GM19438 (cell line): ENCODE measurements around the gene ST7.
"Not testable (repeated sequence)": the region's sequence is repeated elsewhere in the genome, so short reads cannot be mapped to it uniquely, and the experiment has no call there.

Experiments used
- ATAC-seq: cut with Tn5 transposase; IDR thresholded peaks from one replicate; pipeline ENCODE4 v1.9.1; 2021; ENCODE audit warnings: low read depth; ENCODE audit not compliant: unreplicated experiment

The ST7 gene

GRCh38 chr7:117023325-117023854 is 70.1 kb downstream of the ST7 start:
- ATAC-seq = peak; percentile 59

DNA sequence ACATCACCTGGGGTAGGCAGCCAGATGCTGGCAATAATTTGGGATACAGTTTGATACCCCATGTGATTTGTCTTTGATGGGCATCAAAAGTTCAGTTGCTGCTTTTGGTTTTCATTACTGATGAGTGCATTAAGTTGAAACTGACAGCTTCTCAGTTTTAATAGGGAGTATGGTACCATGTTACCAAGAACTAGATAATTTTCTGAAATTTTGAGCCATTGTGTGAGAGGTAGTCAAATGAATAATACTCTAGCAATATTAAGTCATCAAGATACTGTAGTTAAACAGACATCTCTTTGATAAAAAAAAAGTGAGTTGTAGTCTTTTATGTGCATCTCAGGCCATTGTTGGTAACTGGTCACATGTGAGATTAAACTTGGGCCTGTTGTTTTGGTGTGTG is 71.5 kb downstream of the ST7 start:
- ATAC-seq = no peak

DNA sequence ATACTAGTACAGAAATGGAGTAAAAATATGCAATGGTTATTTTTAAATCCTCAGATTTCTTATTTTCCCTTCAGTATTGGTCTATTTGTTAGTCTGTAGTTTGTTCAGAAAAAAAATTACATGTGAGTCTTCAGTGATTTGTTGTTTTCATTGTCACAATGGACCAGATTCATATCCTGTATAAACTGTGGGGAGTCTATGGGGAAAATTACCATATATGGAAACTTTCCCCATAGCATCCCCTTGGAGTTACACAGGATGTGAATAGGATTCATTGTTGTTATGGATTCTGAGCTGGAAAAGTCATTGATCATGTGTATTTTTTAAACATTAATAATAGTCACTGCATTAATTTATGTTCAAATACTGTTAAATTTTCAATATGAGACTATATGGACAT is 72.6 kb downstream of the ST7 start:
- ATAC-seq = no peak

DNA sequence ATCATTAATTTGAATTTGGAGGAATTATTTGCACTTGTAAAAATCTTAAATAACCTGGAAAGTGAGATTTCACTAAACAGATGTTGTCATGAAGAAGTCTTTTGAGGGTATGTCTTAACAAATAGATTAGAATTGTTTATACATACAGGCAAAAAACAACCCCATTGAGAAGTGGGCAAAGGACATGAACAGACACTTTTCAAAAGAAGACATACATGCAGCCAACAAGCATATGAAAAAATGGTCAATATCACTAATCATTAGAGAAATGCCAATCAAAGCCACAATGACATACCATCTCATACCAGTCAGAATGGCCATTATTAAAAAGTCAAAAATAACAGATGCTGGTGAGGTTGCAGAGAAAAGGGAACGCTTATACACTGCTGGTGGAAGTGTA is 77.0 kb downstream of the ST7 start:
- ATAC-seq = not testable (repeated sequence)

DNA sequence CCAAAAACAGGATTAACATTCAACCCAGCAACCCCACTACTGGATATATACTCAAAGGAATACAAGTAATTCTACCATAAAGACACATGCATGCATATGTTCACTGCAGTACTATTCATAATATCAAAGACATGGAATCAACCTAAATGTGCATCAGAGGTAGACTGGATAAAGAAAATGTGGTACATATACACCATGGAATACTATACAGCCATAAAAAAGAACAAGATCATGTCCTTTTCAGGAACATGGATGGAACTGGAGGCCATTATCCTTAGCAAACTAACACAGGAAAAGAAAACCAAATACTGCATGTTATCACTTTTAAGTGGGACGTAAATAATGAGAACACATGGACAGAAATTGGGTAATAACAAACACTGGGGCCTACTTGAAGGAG is 77.5 kb downstream of the ST7 start:
- not testable (repeated sequence) for ATAC-seq

- ATAC-seq = no peak
Measured at GRCh38 chr7:117032810-117033209, 79.5 kb downstream of the ST7 start.

DNA sequence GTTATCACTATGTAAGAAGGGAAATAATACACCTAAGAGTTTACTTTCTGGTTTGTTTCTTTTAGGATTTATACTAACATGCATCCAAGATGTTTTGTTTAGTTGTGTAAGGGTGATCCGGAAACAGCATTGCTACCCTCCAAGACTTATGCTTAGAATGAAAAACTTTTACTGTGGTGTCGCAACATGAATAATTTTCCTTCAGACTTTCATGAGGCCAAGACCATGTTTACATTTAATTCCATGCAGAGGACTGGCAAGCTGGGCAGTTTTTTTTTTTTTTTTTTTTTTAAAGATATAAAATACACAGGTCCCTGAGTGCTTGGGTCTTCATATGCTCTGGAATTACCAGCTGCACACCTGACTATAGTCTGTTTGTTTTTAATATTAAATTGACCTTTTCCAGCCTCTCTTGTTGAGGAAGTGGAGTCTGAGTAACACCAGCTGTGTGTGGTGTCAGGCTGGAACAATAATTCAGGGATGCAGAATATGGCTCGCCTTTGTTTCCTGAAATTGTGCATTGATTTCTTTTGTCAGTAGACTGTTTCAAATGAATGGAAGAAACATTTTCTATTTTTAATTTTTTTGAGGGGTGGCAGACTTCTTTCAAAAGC is 81.7 kb downstream of the ST7 start:
- no peak for ATAC-seq

DNA sequence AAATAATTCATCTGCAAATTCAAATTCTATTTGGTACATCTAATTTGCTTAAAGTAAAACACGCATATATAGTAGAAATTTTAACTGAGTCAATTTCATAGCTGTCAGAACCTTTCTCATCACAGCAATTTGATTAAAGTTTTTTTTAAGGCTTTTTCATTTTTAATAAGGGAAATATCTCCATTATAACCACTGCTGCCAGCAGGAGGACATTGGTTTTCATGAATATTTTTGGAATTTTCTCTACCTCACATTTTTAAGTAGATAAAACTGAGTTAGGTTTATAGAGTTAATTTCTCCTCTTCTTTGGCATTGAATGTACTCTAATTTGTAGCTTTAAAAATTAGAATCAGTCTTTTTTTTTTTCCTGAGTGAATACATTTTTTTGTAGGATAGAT is 82.2 kb downstream of the ST7 start:
- ATAC-seq = no peak

DNA sequence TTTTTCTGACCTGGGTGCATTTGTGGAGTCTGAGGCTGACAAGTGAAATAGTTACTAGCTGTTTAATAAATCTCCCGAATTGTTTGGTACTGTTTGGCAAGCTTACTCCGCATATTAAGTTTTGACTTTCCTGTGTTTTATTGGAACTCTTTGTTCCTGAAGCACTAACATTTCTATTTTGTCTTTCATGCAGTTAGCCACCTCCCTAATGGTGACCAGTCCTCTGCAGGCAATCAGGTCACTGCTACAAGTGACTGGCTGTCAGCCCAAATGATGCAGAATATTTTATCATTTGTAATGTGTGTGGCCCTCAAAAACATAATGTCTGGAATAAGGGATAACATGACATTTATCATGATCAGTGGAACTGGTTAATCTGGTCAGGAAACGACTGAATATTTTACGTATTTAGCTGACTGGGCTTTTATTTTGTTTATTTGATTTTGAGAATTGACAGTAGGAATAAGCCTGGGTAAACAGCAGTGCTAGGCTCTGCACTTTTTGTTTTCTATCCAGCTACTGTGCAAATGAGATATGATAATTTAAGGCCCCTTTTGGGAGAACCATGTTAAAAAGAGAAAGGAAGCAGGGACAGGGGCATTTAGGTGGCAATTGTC is 82.9 kb downstream of the ST7 start:
- no peak for ATAC-seq

DNA sequence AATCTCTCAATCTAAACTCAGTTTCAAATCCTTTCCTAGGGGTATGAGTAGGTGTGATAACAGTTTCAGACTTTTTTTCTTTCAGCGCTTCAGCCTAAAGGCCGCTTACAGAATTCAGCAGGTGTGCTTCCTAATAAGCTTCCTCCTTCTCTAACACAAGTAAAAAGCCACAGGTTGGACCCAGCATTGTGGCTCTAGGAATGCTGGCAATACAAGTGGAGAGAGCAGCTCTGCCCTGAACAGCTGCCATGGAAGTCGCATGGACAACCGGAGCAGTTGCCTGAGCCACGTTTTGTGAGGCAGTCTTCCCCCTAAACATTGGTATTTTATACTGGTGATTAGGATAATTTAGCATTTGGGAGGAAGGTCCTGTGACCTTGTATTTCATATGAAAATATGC is 83.5 kb downstream of the ST7 start:
- ATAC-seq = no peak

DNA sequence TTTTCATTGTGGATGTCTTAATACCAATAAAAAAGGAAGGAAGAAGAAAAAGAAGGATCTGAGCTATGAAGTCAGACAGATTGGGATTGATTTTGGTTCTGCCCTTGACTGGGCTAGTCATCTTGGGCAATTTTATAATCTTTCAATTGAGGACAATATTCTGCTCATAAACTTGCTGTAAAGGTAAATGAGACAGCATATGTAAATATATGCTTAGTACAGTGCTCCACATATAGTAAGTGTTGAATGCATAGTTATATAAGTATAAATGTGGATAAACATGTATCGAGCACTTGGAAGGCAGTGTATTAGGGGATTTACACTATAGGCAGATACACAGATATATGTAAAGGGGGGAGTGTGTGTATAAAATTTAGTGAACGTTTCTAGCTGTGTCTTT is 85.1 kb downstream of the ST7 start:
- no peak for ATAC-seq

GRCh38 chr7:117041007-117041406 is 87.7 kb downstream of the ST7 start:
- peak; percentile 88 for ATAC-seq

DNA sequence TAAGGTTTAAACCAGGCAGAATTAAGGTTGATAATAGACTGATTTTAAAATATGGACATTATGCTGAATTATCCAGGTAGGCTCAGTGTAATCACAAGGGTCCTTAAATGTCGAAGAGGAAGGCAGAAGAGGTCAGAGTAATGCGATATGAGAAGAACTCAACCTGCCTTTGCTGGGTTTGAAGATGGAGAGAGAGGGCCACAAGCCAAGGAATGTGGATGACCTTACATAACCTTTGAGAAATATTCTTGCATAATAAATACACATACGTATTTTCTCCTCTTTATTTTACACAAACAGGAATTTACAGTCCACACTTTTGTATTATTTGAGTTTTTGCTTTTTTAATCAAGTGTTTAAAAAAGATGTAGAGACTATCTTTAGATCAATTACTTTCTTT is 88.5 kb downstream of the ST7 start:
- ATAC-seq = no peak

- ATAC-seq = no peak
Measured at GRCh38 chr7:117043108-117043825, 90.0 kb downstream of the ST7 start.

GRCh38 chr7:117044664-117045063 is 91.4 kb downstream of the ST7 start:
- ATAC-seq = no peak

- ATAC-seq = no peak
Measured at GRCh38 chr7:117045927-117046710, 92.8 kb downstream of the ST7 start.

DNA sequence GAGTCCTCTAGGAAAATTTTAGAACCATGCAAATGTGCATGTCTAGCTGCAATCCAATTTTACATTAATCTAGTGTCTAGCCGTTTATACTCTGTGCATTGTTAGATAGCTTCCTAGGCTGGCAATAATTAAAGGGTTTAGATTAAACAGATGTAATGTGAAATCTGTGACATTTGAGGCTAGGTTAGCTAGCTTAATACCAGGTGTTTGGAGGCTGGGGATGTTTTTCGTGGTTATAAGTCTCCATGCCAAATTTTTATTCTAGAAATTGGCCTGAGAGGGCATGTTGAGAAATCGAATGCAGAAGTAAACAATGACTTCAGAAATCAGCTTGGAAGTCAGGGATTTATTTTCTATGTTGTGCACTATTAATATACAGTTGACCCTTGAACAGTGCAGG is 94.2 kb downstream of the ST7 start:
- no peak for ATAC-seq

DNA sequence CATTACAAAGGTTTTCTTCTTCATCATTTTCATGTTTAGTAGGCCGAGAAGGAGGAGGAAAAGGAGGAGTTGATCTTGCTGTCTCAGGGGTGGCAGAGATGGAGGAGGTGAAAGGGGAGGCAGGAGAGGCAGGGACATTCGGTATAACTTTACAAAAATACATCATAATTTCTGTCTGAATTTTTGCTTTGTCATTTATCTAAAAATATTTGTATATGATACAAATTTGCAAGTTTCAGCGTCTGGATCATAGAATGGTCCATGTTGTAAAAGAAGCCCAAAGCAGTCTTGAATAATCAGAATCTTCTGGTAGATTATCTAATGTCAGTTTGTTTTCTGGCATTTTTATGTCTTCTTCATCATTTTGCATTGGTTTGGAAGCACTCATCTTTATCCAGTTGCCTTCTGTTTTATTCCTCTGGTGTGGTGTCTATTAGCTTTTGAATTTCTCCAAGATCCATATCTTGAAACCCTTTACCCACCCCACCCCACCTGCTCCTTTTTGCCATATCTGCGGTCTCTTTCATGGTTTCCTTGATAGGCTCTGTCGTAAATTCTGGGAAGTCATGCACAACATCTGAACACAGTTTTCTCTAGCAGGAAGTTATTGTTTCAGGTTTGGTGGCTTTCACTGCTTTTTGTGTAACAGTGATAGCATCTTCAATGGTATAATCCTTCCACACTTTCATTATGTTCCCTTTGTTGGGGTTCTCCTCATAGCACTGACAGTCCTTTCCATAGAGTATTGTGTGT is 95.0 kb downstream of the ST7 start:
- ATAC-seq = no peak

GRCh38 chr7:117048882-117049281 is 95.6 kb downstream of the ST7 start:
- no peak for ATAC-seq

DNA sequence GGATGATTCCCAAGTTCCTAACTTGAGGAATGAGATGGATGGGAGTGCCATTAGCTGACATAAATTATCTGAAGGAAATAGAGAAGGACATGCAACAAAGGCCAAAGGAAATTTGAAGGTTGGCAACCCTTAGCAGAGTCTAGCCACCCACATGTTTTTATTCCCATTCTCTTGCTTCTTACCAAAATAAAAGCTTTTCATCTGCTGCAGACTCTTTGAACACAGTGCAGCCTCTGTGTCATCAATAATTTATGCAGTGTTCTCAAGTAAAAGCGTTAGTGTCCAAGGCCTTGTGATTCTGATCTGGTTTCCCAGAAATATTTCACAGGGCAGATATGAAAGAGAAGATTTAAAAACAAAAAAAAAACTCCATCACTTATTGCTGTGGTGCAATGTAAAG is 98.5 kb downstream of the ST7 start:
- ATAC-seq = no peak
